Measurements from ENCODE around the gene WIZ.

The WIZ gene

DNA sequence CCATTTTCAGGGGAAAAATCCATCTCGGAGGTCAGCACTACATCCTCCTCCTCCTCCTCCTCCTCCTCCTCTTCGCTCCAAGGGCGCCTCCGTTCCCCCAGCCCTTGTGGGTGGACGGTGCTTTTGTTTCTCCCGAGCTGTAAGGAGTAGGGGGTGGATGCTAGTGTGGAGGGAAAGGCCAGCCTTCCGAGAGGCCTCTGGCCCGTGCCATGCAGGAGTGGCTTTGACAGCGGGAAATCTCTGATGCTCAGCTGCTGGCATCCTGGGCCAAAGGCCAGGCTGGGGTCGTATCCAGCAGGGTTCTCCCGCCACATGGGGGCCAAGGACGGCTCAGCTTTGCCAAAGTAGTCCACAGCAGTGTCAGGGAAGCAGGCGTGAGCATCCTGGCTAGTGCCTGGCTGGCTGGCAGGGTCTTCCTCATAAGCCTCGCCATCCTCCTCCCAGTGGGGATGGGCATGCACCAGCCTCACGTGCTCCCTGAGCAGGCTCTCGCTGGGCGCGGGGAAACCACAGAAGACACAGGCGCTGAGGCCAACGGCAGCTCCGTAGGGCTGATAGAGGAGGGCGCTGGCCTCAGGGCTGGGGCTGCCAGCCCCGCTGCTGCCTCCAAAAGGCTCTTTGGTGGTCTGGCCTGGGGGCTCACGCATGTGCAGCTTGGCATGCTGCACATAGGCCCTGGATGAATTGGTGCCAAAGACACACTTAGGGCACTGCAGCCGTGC lies 10.5 kb downstream of the WIZ start:
- H3K79me2 ChIP-seq (ENCODE audit: control insufficient read depth, insufficient read depth, low read length) = no peaks in the 10 kb centered on the region
- H3K4me2 ChIP-seq (ENCODE audit: low read length) = no peak overlapping the region
- no peaks in the 10 kb centered on the region for H3K4me1 ChIP-seq (ENCODE audit: control insufficient read depth, low read depth, low read length)
- H3K23ac ChIP-seq (ENCODE audit: low read length) = no peak overlapping the region
- no peak overlapping the region for H4K5ac ChIP-seq (ENCODE audit: low read length)
- H2AK5ac ChIP-seq (ENCODE audit: low read length) = no peak overlapping the region
- H2BK15ac ChIP-seq (replicated peaks; ENCODE audit: low read depth) = no peak overlapping the region
- H3K27ac ChIP-seq (ENCODE audit: low read depth, low read length) = no peak overlapping the region
- no CpG with 5 or more reads among the region's 25 CpGs for WGBS (ENCODE audit: extremely low coverage, insufficient coverage, low lambda C conversion rate)
- no peak overlapping the region for H2BK5ac ChIP-seq (ENCODE audit: low read length)
- H3K9ac ChIP-seq (ENCODE audit: low read length) = no peak overlapping the region
- H3K27me3 ChIP-seq (ENCODE audit: insufficient read depth, low read length, poor library complexity) = no peaks in the 10 kb centered on the region
- no peak overlapping the region for H3K4me3 ChIP-seq (ENCODE audit: low read length)
- no peak overlapping the region for H2BK120ac ChIP-seq (ENCODE audit: low read depth, low read length)
- no peak overlapping the region for H3K18ac ChIP-seq (ENCODE audit: low read length)
- no peak for DNase-seq
- no peaks in the 10 kb centered on the region for H3K36me3 ChIP-seq (ENCODE audit: control insufficient read depth, insufficient read depth, low read length)
- H3K56ac ChIP-seq (ENCODE audit: low read length) = no peak overlapping the region
- no peaks in the 10 kb centered on the region for H3K79me1 ChIP-seq (ENCODE audit: low read length)
- H4K8ac ChIP-seq (ENCODE audit: low read depth, low read length) = no peak overlapping the region
- H3K4ac ChIP-seq (ENCODE audit: low read depth, low read length) = no peak overlapping the region

DNA sequence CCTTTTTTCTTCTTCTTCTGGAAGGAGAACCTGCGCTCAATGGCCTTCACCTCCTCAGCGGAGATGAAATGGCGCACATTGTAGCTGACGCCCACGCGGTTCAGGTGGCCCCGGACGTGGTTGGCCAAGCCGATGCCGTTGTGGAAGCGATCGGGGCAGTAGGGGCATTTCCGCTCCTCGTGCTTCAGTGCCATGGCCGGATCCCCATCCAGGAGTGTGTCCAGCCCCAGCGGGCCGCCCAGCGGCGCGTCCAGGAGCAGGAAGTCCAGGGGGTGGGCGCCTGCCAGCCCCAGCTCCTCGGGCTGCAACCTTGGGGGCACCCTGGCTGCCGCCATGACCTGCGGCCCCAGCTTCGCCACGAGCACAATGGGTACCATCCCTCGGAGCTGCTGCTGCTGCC lies 11.2 kb downstream of the WIZ start:
- no CpG with 5 or more reads among the region's 27 CpGs for WGBS (ENCODE audit: extremely low coverage, insufficient coverage, low lambda C conversion rate)
- H3K36me3 ChIP-seq (ENCODE audit: control insufficient read depth, insufficient read depth, low read length) = no peaks in the 10 kb centered on the region
- no peak overlapping the region for H3K4me3 ChIP-seq (ENCODE audit: low read length)
- H2BK120ac ChIP-seq (ENCODE audit: low read depth, low read length) = no peak overlapping the region
- no peak overlapping the region for H3K23ac ChIP-seq (ENCODE audit: low read length)
- H4K8ac ChIP-seq (ENCODE audit: low read depth, low read length) = no peak overlapping the region
- H3K4me2 ChIP-seq (ENCODE audit: low read length) = no peak overlapping the region
- H3K56ac ChIP-seq (ENCODE audit: low read length) = no peak overlapping the region
- no peak for DNase-seq
- H2BK15ac ChIP-seq (replicated peaks; ENCODE audit: low read depth) = no peak overlapping the region
- no peak overlapping the region for H2AK5ac ChIP-seq (ENCODE audit: low read length)
- no peak overlapping the region for H3K4ac ChIP-seq (ENCODE audit: low read depth, low read length)
- H3K79me1 ChIP-seq (ENCODE audit: low read length) = no peaks in the 10 kb centered on the region
- no peak overlapping the region for H3K27ac ChIP-seq (ENCODE audit: low read depth, low read length)
- H3K27me3 ChIP-seq (ENCODE audit: insufficient read depth, low read length, poor library complexity) = no peaks in the 10 kb centered on the region
- H3K18ac ChIP-seq (ENCODE audit: low read length) = no peak overlapping the region
- no peaks in the 10 kb centered on the region for H3K79me2 ChIP-seq (ENCODE audit: control insufficient read depth, insufficient read depth, low read length)
- no peak overlapping the region for H3K9ac ChIP-seq (ENCODE audit: low read length)
- H4K5ac ChIP-seq (ENCODE audit: low read length) = no peak overlapping the region
- no peaks in the 10 kb centered on the region for H3K4me1 ChIP-seq (ENCODE audit: control insufficient read depth, low read depth, low read length)
- H2BK5ac ChIP-seq (ENCODE audit: low read length) = no peak overlapping the region

DNA sequence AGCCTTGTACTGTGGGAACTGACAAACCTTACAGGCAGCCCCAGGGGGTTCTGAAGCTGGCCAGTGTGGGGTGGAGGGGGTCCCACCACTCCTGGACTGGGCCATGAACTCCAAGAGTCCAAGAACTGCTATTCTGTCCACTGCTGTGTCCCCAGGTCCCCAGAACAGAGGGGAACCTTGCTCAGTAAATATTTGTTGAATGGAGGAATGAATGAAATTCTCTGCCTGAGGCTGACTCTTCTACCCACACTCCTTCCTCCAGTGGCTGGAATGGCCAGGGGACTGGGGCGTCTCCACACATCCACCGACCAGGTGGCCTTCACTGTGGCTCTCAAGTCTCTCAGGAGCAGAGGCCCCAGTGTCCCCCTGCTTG lies 11.6 kb downstream of the WIZ start:
- Histone ChIP-seq H3K27me3 (ENCODE audit: insufficient read depth, low read length, poor library complexity) (no peaks in the 10 kb centered on the region), H2BK15ac (replicated peaks; ENCODE audit: low read depth) (no peak overlapping the region), H3K27ac (ENCODE audit: low read depth, low read length) (no peak overlapping the region), H3K79me1 (ENCODE audit: low read length) (no peaks in the 10 kb centered on the region), H3K23ac (ENCODE audit: low read length) (no peak overlapping the region), H3K4me2 (ENCODE audit: low read length) (no peak overlapping the region), H3K79me2 (ENCODE audit: control insufficient read depth, insufficient read depth, low read length) (no peaks in the 10 kb centered on the region), H3K4me1 (ENCODE audit: control insufficient read depth, low read depth, low read length) (no peaks in the 10 kb centered on the region), H3K18ac (ENCODE audit: low read length) (no peak overlapping the region), H4K8ac (ENCODE audit: low read depth, low read length) (no peak overlapping the region), H3K9ac (ENCODE audit: low read length) (no peak overlapping the region), H2BK120ac (ENCODE audit: low read depth, low read length) (no peak overlapping the region), H3K4ac (ENCODE audit: low read depth, low read length) (no peak overlapping the region), H4K5ac (ENCODE audit: low read length) (no peak overlapping the region), H3K4me3 (ENCODE audit: low read length) (no peak overlapping the region), H3K36me3 (ENCODE audit: control insufficient read depth, insufficient read depth, low read length) (no peaks in the 10 kb centered on the region), H2BK5ac (ENCODE audit: low read length) (no peak overlapping the region), H3K56ac (ENCODE audit: low read length) (no peak overlapping the region), H2AK5ac (ENCODE audit: low read length) (no peak overlapping the region)
- WGBS (ENCODE audit: extremely low coverage, insufficient coverage, low lambda C conversion rate) = no CpG with 5 or more reads among the region's 2 CpGs
- no peak for DNase-seq

DNA sequence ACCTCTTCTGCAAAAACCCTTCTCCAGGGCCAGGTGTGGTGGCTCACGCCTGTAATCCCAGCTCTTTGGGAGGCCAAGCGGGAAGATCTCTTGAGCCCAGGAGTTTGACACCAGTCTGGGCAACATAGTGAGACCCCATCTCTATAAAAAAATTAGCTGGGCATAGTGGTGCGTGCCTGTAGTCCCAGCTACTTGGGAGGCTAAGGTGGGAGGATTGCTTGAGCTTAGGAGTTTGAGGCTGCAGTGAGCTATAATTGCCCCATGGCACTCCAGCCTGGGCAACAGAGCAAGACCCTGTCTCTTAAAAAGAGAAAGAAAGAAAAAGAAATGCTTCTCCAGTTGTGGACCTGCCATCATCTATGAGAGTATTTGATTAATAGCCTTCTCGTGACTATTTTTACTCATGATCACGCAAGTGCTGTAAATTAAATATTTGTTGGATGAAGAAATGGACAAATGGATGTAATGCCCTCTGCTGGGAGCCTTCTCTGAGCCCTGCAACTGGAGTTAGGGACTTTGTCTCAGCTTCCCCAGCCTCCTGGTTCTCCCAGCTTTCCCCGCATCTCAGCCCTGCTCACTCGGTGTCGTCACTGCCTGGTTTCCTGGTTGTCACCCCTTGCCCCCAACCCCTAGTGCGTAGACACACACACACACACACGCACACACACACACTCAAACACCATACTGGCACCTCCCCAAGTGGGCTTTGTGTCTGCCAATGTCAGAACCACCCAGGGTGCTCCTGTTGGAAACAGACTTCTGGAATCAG lies 12.2 kb downstream of the WIZ start:
- no peak overlapping the region for H2BK120ac ChIP-seq (ENCODE audit: low read depth, low read length)
- no peak for DNase-seq
- H2AK5ac ChIP-seq (ENCODE audit: low read length) = no peak overlapping the region
- no peak overlapping the region for H4K5ac ChIP-seq (ENCODE audit: low read length)
- no peaks in the 10 kb centered on the region for H3K4me1 ChIP-seq (ENCODE audit: control insufficient read depth, low read depth, low read length)
- H3K23ac ChIP-seq (ENCODE audit: low read length) = no peak overlapping the region
- H3K4me2 ChIP-seq (ENCODE audit: low read length) = no peak overlapping the region
- H3K36me3 ChIP-seq (ENCODE audit: control insufficient read depth, insufficient read depth, low read length) = no peaks in the 10 kb centered on the region
- no peaks in the 10 kb centered on the region for H3K79me1 ChIP-seq (ENCODE audit: low read length)
- H3K18ac ChIP-seq (ENCODE audit: low read length) = no peak overlapping the region
- no peak overlapping the region for H3K4me3 ChIP-seq (ENCODE audit: low read length)
- H3K4ac ChIP-seq (ENCODE audit: low read depth, low read length) = no peak overlapping the region
- H3K9ac ChIP-seq (ENCODE audit: low read length) = no peak overlapping the region
- H3K56ac ChIP-seq (ENCODE audit: low read length) = no peak overlapping the region
- H3K79me2 ChIP-seq (ENCODE audit: control insufficient read depth, insufficient read depth, low read length) = no peaks in the 10 kb centered on the region
- H3K27ac ChIP-seq (ENCODE audit: low read depth, low read length) = no peak overlapping the region
- no peak overlapping the region for H2BK15ac ChIP-seq (replicated peaks; ENCODE audit: low read depth)
- WGBS (ENCODE audit: extremely low coverage, insufficient coverage, low lambda C conversion rate) = no CpG with 5 or more reads among the region's 10 CpGs
- H3K27me3 ChIP-seq (ENCODE audit: insufficient read depth, low read length, poor library complexity) = no peaks in the 10 kb centered on the region
- H2BK5ac ChIP-seq (ENCODE audit: low read length) = no peak overlapping the region
- no peak overlapping the region for H4K8ac ChIP-seq (ENCODE audit: low read depth, low read length)

DNA sequence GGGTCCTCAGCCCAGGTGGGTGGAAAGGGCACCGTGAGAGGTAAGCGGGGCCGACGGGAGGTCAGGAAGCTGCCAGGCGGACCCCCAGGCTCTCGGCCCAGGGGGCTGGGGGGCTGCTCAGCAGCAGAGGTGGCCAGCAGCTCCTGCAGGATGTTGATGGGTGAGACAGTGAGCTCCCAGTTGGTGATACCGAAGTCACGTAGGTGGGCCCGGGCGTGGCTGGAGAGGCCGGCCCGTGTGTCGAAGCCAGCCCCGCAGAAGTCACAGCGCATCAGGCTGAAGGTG lies 13.0 kb downstream of the WIZ start:
- Histone ChIP-seq H2BK120ac (ENCODE audit: low read depth, low read length) (no peak overlapping the region), H3K27me3 (ENCODE audit: insufficient read depth, low read length, poor library complexity) (no peaks in the 10 kb centered on the region), H3K4me3 (ENCODE audit: low read length) (no peak overlapping the region), H3K4me2 (ENCODE audit: low read length) (no peak overlapping the region), H3K23ac (ENCODE audit: low read length) (no peak overlapping the region), H3K36me3 (ENCODE audit: control insufficient read depth, insufficient read depth, low read length) (no peaks in the 10 kb centered on the region), H3K79me1 (ENCODE audit: low read length) (peaks cover 1% of the 10 kb centered on the region), H2BK15ac (replicated peaks; ENCODE audit: low read depth) (no peak overlapping the region), H2AK5ac (ENCODE audit: low read length) (no peak overlapping the region), H3K79me2 (ENCODE audit: control insufficient read depth, insufficient read depth, low read length) (peaks cover 3% of the 10 kb centered on the region), H4K8ac (ENCODE audit: low read depth, low read length) (no peak overlapping the region), H4K5ac (ENCODE audit: low read length) (no peak overlapping the region), H3K18ac (ENCODE audit: low read length) (no peak overlapping the region), H3K27ac (ENCODE audit: low read depth, low read length) (no peak overlapping the region), H3K4ac (ENCODE audit: low read depth, low read length) (no peak overlapping the region), H3K9ac (ENCODE audit: low read length) (no peak overlapping the region), H3K4me1 (ENCODE audit: control insufficient read depth, low read depth, low read length) (no peaks in the 10 kb centered on the region), H2BK5ac (ENCODE audit: low read length) (no peak overlapping the region), H3K56ac (ENCODE audit: low read length) (no peak overlapping the region)
- no CpG with 5 or more reads among the region's 15 CpGs for WGBS (ENCODE audit: extremely low coverage, insufficient coverage, low lambda C conversion rate)
- no peak for DNase-seq

Data from mesendoderm (in vitro differentiated cells).